Tibial artery (tissue), 4 donors: Measurements from ENCODE around the gene CDCA7L.

Source experiments
- DNase-seq, 2 donors: peaks; one replicate each; pipeline ENCODE4 v3.0.0-alpha.2; 2019
- H3K27ac ChIP-seq, 2 donors: fragments of 200-600 bp; sonication (generic) in 1 of 2; 1 replicate in 1 of 2; 2 replicates in 1 of 2; pipeline ENCODE4 v1.5.1; 2018 to 2019; ENCODE audit warnings: mild to moderate bottlenecking in 1 of 2
- H3K27me3 ChIP-seq, 2 donors: fragments of 200-600 bp; sonication (generic) in 1 of 2; one replicate each; pipeline versions ENCODE4 v1.5.1 to v1.6.0; 2016 to 2019
- H3K36me3 ChIP-seq, 3 donors: fragments of 200-600 bp; sonication (generic) in 2 of 3; one replicate each; pipeline ENCODE4 v1.5.1; 2016 to 2019; ENCODE audit warnings: mild to moderate bottlenecking in 2 of 3
- H3K4me1 ChIP-seq, 4 donors: fragments of 200-600 bp; sonication (generic) in 2 of 4; 1 replicate in 3 of 4; 2 replicates in 1 of 4; pipeline ENCODE4 v1.5.1; 2016 to 2019
- H3K4me3 ChIP-seq, 2 donors: fragments of 200-600 bp; sonication (generic) in 1 of 2; 1 replicate in 1 of 2; 2 replicates in 1 of 2; pipeline ENCODE4 v1.5.1; 2018 to 2019; ENCODE audit warnings: mild to moderate bottlenecking in 2 of 2
- H3K9me3 ChIP-seq, 3 donors: fragments of 200-600 bp; sonication (generic) in 1 of 3; one replicate each; pipeline ENCODE4 v1.5.1; 2016 to 2019
- CTCF ChIP-seq, 2 experiments: fragments of 200-600 bp in 1 of 2; fragments of 450-650 bp in 1 of 2; IDR thresholded peaks; one replicate each; pipeline ENCODE4 v1.5.1; 2017 to 2019; ENCODE audit warnings: antibody characterized with exemption in 2 of 2, mild to moderate bottlenecking in 1 of 2, moderate library complexity in 1 of 2
- intact Hi-C: fragments of 100-400 bp; cut with DNase I; formaldehyde crosslinking; loops from one replicate; pipeline ENCODE4 v1.15.0; 2023; ENCODE audit warnings: low total_unique reads

The CDCA7L gene

GRCh38 chr7:21883069-21883468 is 62.6 kb downstream of the CDCA7L start:
- intact Hi-C loops: no loop called here
- H3K27me3 ChIP-seq: no peaks in the 10 kb centered on the region
- H3K4me1 ChIP-seq: no peaks in the 10 kb centered on the region
- TF ChIP-seq CTCF (IDR thresholded peaks at IDR 0.05): no peak
- H3K9me3 ChIP-seq: no peaks in the 10 kb centered on the region
- no peak for DNase-seq
- no peaks in the 10 kb centered on the region for H3K36me3 ChIP-seq
- no peak overlapping the region for H3K4me3 ChIP-seq
- H3K27ac ChIP-seq: no peak overlapping the region

- intact Hi-C loops: no loop called here
- Histone ChIP-seq H3K27ac (no peak overlapping the region), H3K4me1 (no peaks in the 10 kb centered on the region), H3K27me3 (no peaks in the 10 kb centered on the region), H3K36me3 (no peaks in the 10 kb centered on the region), H3K4me3 (no peak overlapping the region), H3K9me3 (no peaks in the 10 kb centered on the region)
- no peak for DNase-seq
- TF ChIP-seq CTCF (IDR thresholded peaks at IDR 0.05): no peak
Observed at GRCh38 chr7:21869785-21870402, 75.8 kb downstream of the CDCA7L start.

GRCh38 chr7:21868576-21868850 is 77.2 kb downstream of the CDCA7L start:
- no peaks in the 10 kb centered on the region for H3K4me1 ChIP-seq
- no peaks in the 10 kb centered on the region for H3K9me3 ChIP-seq
- no peaks in the 10 kb centered on the region for H3K27me3 ChIP-seq
- H3K36me3 ChIP-seq: no peaks in the 10 kb centered on the region
- H3K4me3 ChIP-seq: no peak overlapping the region
- TF ChIP-seq CTCF (IDR thresholded peaks at IDR 0.05): no peak
- no peak overlapping the region for H3K27ac ChIP-seq
- DNase-seq: no peak
- intact Hi-C loops: no loop called here

GRCh38 chr7:21867816-21868575 is 77.7 kb downstream of the CDCA7L start:
- Histone ChIP-seq H3K9me3 (no peaks in the 10 kb centered on the region), H3K4me3 (no peak overlapping the region), H3K36me3 (no peaks in the 10 kb centered on the region), H3K27me3 (no peaks in the 10 kb centered on the region), H3K4me1 (no peaks in the 10 kb centered on the region), H3K27ac (no peak overlapping the region)
- DNase-seq: no peak
- no peak for TF ChIP-seq CTCF (IDR thresholded peaks at IDR 0.05)
- intact Hi-C loops: no loop called here

GRCh38 chr7:21867226-21867625 is 78.5 kb downstream of the CDCA7L start:
- H3K9me3 ChIP-seq: no peaks in the 10 kb centered on the region
- no peak for DNase-seq
- no peaks in the 10 kb centered on the region for H3K36me3 ChIP-seq
- no peak overlapping the region for H3K4me3 ChIP-seq
- H3K4me1 ChIP-seq: no peaks in the 10 kb centered on the region
- no peak overlapping the region for H3K27ac ChIP-seq
- intact Hi-C loops: no loop called here
- no peak for TF ChIP-seq CTCF (IDR thresholded peaks at IDR 0.05)
- no peaks in the 10 kb centered on the region for H3K27me3 ChIP-seq
